ENCODE results near the gene SMARCD1.
A peak's percentile ranks its signal among the peaks of the same experiment; 100 is the strongest.

The SMARCD1 gene

GRCh38 chr12:50109319-50109718 is 24.2 kb downstream of the SMARCD1 start:
- no peak overlapping the region for H3K4me3 ChIP-seq (ENCODE audit: severe bottlenecking)
- no peak for TF ChIP-seq CTCF (IDR thresholded peaks at IDR 0.05; ENCODE audit: poor library complexity, severe bottlenecking)
- no peaks in the 10 kb centered on the region for H3K36me3 ChIP-seq (ENCODE audit: low read depth)
- H3K4me1 ChIP-seq (ENCODE audit: insufficient read depth, poor library complexity, severe bottlenecking): peaks cover 13% of the 10 kb centered on the region
- no peaks in the 10 kb centered on the region for H3K9me3 ChIP-seq (ENCODE audit: severe bottlenecking)
- no peaks in the 10 kb centered on the region for H3K27me3 ChIP-seq (ENCODE audit: insufficient read depth, poor library complexity, severe bottlenecking)
- H3K27ac ChIP-seq (ENCODE audit: poor library complexity, severe bottlenecking): no peak overlapping the region
- no peak for DNase-seq (ENCODE audit: low spot score)
- no peak for ATAC-seq (ENCODE audit: low read depth)

- H3K4me1 ChIP-seq (ENCODE audit: insufficient read depth, poor library complexity, severe bottlenecking): peaks cover 13% of the 10 kb centered on the region
- no peak for ATAC-seq (ENCODE audit: low read depth)
- no peak for TF ChIP-seq CTCF (IDR thresholded peaks at IDR 0.05; ENCODE audit: poor library complexity, severe bottlenecking)
- peak overlapping the region; percentile 47 for H3K27ac ChIP-seq (ENCODE audit: poor library complexity, severe bottlenecking)
- no peak overlapping the region for H3K4me3 ChIP-seq (ENCODE audit: severe bottlenecking)
- no peak for DNase-seq (ENCODE audit: low spot score)
- no peaks in the 10 kb centered on the region for H3K27me3 ChIP-seq (ENCODE audit: insufficient read depth, poor library complexity, severe bottlenecking)
- H3K36me3 ChIP-seq (ENCODE audit: low read depth): no peaks in the 10 kb centered on the region
- no peaks in the 10 kb centered on the region for H3K9me3 ChIP-seq (ENCODE audit: severe bottlenecking)
Measured at GRCh38 chr12:50110127-50110761, 25.1 kb downstream of the SMARCD1 start.

GRCh38 chr12:50110762-50111351 is 25.7 kb downstream of the SMARCD1 start:
- Histone ChIP-seq H3K9me3 (ENCODE audit: severe bottlenecking) (no peaks in the 10 kb centered on the region), H3K27ac (ENCODE audit: poor library complexity, severe bottlenecking) (peak overlapping the region; percentile 47), H3K4me3 (ENCODE audit: severe bottlenecking) (no peak overlapping the region), H3K27me3 (ENCODE audit: insufficient read depth, poor library complexity, severe bottlenecking) (no peaks in the 10 kb centered on the region), H3K4me1 (ENCODE audit: insufficient read depth, poor library complexity, severe bottlenecking) (peaks cover 13% of the 10 kb centered on the region), H3K36me3 (ENCODE audit: low read depth) (no peaks in the 10 kb centered on the region)
- DNase-seq (ENCODE audit: low spot score) (no peak), ATAC-seq (ENCODE audit: low read depth) (no peak)
- no peak for TF ChIP-seq CTCF (IDR thresholded peaks at IDR 0.05; ENCODE audit: poor library complexity, severe bottlenecking)

GRCh38 chr12:50111395-50111692 is 26.2 kb downstream of the SMARCD1 start:
- no peak for ATAC-seq (ENCODE audit: low read depth)
- H3K36me3 ChIP-seq (ENCODE audit: low read depth): no peaks in the 10 kb centered on the region
- no peak for TF ChIP-seq CTCF (IDR thresholded peaks at IDR 0.05; ENCODE audit: poor library complexity, severe bottlenecking)
- H3K9me3 ChIP-seq (ENCODE audit: severe bottlenecking): no peaks in the 10 kb centered on the region
- H3K27ac ChIP-seq (ENCODE audit: poor library complexity, severe bottlenecking): peak overlapping the region; percentile 47
- DNase-seq (ENCODE audit: low spot score): no peak
- peaks cover 13% of the 10 kb centered on the region for H3K4me1 ChIP-seq (ENCODE audit: insufficient read depth, poor library complexity, severe bottlenecking)
- no peak overlapping the region for H3K4me3 ChIP-seq (ENCODE audit: severe bottlenecking)
- H3K27me3 ChIP-seq (ENCODE audit: insufficient read depth, poor library complexity, severe bottlenecking): no peaks in the 10 kb centered on the region
